ENCODE data around the gene VASN. TPM values are rescaled to one million over a fixed set of nuclear protein-coding genes. Genes with fewer than 3 reads are reported as not detected.

The VASN gene
- total RNA-seq, 2 experiments from 2014 or later, result not detected

- CTCF ChIA-PET (ENCODE audit: unreplicated experiment), result interaction anchor here (0.8 to 1.3 kb wide), 5 partner anchors 18 to 74 kb away, joined by 3 to 4 read pairs (median 3); no protein-coding TSS in a partner anchor
- intact Hi-C loops (cut with micrococcal nuclease; ENCODE audit: unreplicated experiment), result loop anchor here (1.0 kb wide), 1 partner anchor 13 kb away; no protein-coding TSS in a partner anchor
- POLR2A ChIA-PET, result interaction anchor here (0.6 kb wide), 2 partner anchors 36 to 146 kb away, joined by 3 to 4 read pairs; no protein-coding TSS in a partner anchor
Measured at GRCh38 chr16:4327386-4328045, 44.1 kb upstream of the VASN start.

DNA sequence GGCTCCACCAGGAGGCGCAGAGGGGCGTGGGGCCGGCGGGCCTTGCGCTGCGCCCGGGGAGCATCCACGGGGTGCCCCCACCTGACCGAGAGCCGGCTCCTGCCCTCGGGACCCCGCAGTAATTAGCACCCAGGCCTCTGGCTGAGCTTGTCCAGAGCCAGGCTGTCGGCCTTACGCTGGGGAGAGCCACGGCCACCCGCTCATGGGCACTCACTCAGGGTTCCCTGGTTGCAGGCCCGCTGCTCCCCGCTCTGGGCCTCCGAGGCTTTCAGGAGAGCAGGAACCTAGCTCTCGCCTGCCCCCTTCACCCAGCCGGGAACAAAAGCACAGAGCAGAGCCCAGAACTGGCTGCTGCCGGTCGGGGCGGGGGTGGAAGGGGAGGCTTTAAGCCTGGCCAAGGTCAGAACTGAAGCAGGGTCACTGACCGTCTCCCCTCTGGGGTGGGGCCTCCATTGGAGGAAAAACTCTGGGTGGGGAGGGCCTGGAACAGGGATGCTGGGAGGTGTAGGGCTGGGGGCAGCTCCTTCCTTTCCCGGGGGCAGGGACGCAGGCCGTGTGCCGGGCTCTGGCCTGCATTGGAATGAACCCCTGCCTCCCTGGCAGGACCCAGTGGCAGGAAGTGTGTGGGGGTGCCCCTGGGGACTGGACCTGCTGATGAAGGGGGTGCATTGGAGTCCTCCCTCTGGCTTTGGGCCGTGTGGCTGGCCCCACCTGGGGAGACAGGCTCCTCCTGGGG lies 43.4 kb upstream of the VASN start:
- no peaks in the 10 kb centered on the region for H3K9me3 ChIP-seq (ENCODE audit: low read length)
- H3K4me3 ChIP-seq (ENCODE audit: low read depth, low read length, poor library complexity, severe bottlenecking), result peak overlapping the region; percentile 62
- intact Hi-C loops (cut with micrococcal nuclease; ENCODE audit: unreplicated experiment), result no loop called here
- no peaks in the 10 kb centered on the region for H4K20me1 ChIP-seq (ENCODE audit: insufficient read depth, low read length)
- BruUV-seq (replicated peaks), result no TSS peak
- H3K9me2 ChIP-seq (ENCODE audit: insufficient read depth, low read length), result no peaks in the 10 kb centered on the region
- CTCF ChIA-PET (ENCODE audit: unreplicated experiment), result interaction anchor here (0.8 to 1.0 kb wide), 2 partner anchors 19 to 21 kb away, joined by 3 to 4 read pairs; no protein-coding TSS in a partner anchor
- H3K27ac ChIP-seq (ENCODE audit: low read depth, low read length, poor library complexity, severe bottlenecking), result no peak overlapping the region
- H3K4me1 ChIP-seq (ENCODE audit: insufficient read depth, low read length, poor library complexity, severe bottlenecking), result peaks cover 10% of the 10 kb centered on the region
- no peaks in the 10 kb centered on the region for H3K79me2 ChIP-seq (ENCODE audit: insufficient read depth, low read depth, low read length)
- H2AFZ ChIP-seq (ENCODE audit: low read length), result peak overlapping the region; percentile 62; the same call in 1 of the 2 replicates
- TF ChIP-seq, protein P1, sequence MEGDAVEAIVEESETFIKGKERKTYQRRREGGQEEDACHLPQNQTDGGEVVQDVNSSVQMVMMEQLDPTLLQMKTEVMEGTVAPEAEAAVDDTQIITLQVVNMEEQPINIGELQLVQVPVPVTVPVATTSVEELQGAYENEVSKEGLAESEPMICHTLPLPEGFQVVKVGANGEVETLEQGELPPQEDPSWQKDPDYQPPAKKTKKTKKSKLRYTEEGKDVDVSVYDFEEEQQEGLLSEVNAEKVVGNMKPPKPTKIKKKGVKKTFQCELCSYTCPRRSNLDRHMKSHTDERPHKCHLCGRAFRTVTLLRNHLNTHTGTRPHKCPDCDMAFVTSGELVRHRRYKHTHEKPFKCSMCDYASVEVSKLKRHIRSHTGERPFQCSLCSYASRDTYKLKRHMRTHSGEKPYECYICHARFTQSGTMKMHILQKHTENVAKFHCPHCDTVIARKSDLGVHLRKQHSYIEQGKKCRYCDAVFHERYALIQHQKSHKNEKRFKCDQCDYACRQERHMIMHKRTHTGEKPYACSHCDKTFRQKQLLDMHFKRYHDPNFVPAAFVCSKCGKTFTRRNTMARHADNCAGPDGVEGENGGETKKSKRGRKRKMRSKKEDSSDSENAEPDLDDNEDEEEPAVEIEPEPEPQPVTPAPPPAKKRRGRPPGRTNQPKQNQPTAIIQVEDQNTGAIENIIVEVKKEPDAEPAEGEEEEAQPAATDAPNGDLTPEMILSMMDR (conservative IDR thresholded peaks at IDR 0.05; ENCODE audit: low read length), result peak; percentile 69
- no peak for TF ChIP-seq EZH2phosphoT487 (IDR thresholded peaks at IDR 0.05; ENCODE audit: borderline replicate concordance, low read depth, low read length)
- peak overlapping the region; percentile 77 for H3K4me2 ChIP-seq (ENCODE audit: low read length)
- POLR2A ChIA-PET, result no interaction called here
- no peaks in the 10 kb centered on the region for H3K36me3 ChIP-seq (ENCODE audit: insufficient read depth, low read length)
- peak; percentile 69 for DNase-seq (ENCODE audit: low spot score)

More at GRCh38 chr16:4327386-4328045, 44.1 kb upstream of the VASN start:
- no peaks in the 10 kb centered on the region for H4K20me1 ChIP-seq (ENCODE audit: insufficient read depth, low read length)
- no peak overlapping the region for H3K27ac ChIP-seq (ENCODE audit: low read depth, low read length, poor library complexity, severe bottlenecking)
- H3K36me3 ChIP-seq (ENCODE audit: insufficient read depth, low read length), result no peaks in the 10 kb centered on the region
- H3K9me3 ChIP-seq (ENCODE audit: low read length), result no peaks in the 10 kb centered on the region
- no peak for TF ChIP-seq EZH2phosphoT487 (IDR thresholded peaks at IDR 0.05; ENCODE audit: borderline replicate concordance, low read depth, low read length)
- TF ChIP-seq, protein P1 (conservative IDR thresholded peaks at IDR 0.05; ENCODE audit: low read length), result no peak
- H2AFZ ChIP-seq (ENCODE audit: low read length), result peak overlapping the region; percentile 62; the same call in 1 of the 2 replicates
- no TSS peak for BruUV-seq (replicated peaks)
- peak overlapping the region; percentile 77 for H3K4me2 ChIP-seq (ENCODE audit: low read length)
- H3K9me2 ChIP-seq (ENCODE audit: insufficient read depth, low read length), result no peaks in the 10 kb centered on the region
- H3K4me3 ChIP-seq (ENCODE audit: low read depth, low read length, poor library complexity, severe bottlenecking), result peak overlapping the region; percentile 62
- peak; percentile 33 for DNase-seq (ENCODE audit: low spot score)
- H3K4me1 ChIP-seq (ENCODE audit: insufficient read depth, low read length, poor library complexity, severe bottlenecking), result peaks cover 10% of the 10 kb centered on the region
- H3K79me2 ChIP-seq (ENCODE audit: insufficient read depth, low read depth, low read length), result no peaks in the 10 kb centered on the region
